H9 (cell line): ENCODE data around the gene DHRS9. TPM values are rescaled to one million over a fixed set of nuclear protein-coding genes. Genes with fewer than 3 reads are reported as not detected.

ENCODE experiments used
- DNase-seq: peaks from one replicate; pipeline ENCODE4 v3.0.0-alpha.2; 2017
- H2AFZ ChIP-seq: one replicate; pipeline ENCODE4 v1.6.1; 2013; ENCODE audit warnings: mild to moderate bottlenecking, low read length, control low read depth, moderate library complexity
- H2AK5ac ChIP-seq: 2 replicates; pipeline ENCODE4 v1.6.1; 2013; ENCODE audit warnings: low read length, control low read depth, mixed read lengths; ENCODE audit not compliant: insufficient read length
- H2BK120ac ChIP-seq: one replicate; pipeline ENCODE4 v1.6.1; 2013; ENCODE audit warnings: low read depth, mild to moderate bottlenecking, low read length, control low read depth, inconsistent platforms; ENCODE audit not compliant: poor library complexity, severe bottlenecking
- H2BK12ac ChIP-seq: 2 replicates; pipeline ENCODE4 v1.6.1; 2013; ENCODE audit warnings: low read length, control low read depth, mixed read lengths, low read depth; ENCODE audit not compliant: insufficient read length
- H2BK15ac ChIP-seq: 2 replicates; pipeline ENCODE4 v1.6.1; 2013; ENCODE audit warnings: low read depth, low read length, control low read depth
- H2BK20ac ChIP-seq: one replicate; pipeline ENCODE4 v1.6.1; 2013; ENCODE audit warnings: low read depth, mild to moderate bottlenecking, low read length, control low read depth, inconsistent platforms; ENCODE audit not compliant: poor library complexity, severe bottlenecking
- H2BK5ac ChIP-seq: 2 replicates; pipeline ENCODE4 v1.6.1; 2013; ENCODE audit warnings: low read length, control low read depth, mixed read lengths; ENCODE audit not compliant: insufficient read length
- H3K14ac ChIP-seq: 2 replicates; pipeline ENCODE4 v1.6.1; 2013; ENCODE audit warnings: low read length, control low read depth; ENCODE audit not compliant: insufficient read depth
- H3K18ac ChIP-seq: 2 replicates; pipeline ENCODE4 v1.6.1; 2013; ENCODE audit warnings: low read depth, mild to moderate bottlenecking, mixed read lengths, low read length, control low read depth; ENCODE audit not compliant: insufficient read length
- H3K23ac ChIP-seq: 2 replicates; pipeline ENCODE4 v1.6.1; 2013; ENCODE audit warnings: low read length, control low read depth, mixed read lengths, low read depth; ENCODE audit not compliant: insufficient read length
- H3K23me2 ChIP-seq: 2 replicates; pipeline ENCODE4 v1.6.1; 2013; ENCODE audit warnings: low read depth, mild to moderate bottlenecking, mixed read lengths, low read length, control low read depth; ENCODE audit not compliant: insufficient read length, poor library complexity, severe bottlenecking
- H3K27ac ChIP-seq: 2 replicates; pipeline ENCODE4 v1.5.1; 2013; ENCODE audit warnings: low read length, control low read depth, mixed read lengths, low read depth; ENCODE audit not compliant: insufficient read length
- H3K27me3 ChIP-seq: 2 replicates; pipeline ENCODE4 v1.6.1; 2013; ENCODE audit warnings: low read length, control low read depth, inconsistent platforms; ENCODE audit not compliant: insufficient read depth
- H3K4ac ChIP-seq: 2 replicates; pipeline ENCODE4 v1.6.1; 2013; ENCODE audit warnings: low read depth, mild to moderate bottlenecking, control low read depth, inconsistent platforms, low read length, moderate library complexity
- H3K4me1 ChIP-seq: 2 replicates; pipeline ENCODE4 v1.6.1; 2013; ENCODE audit warnings: low read length, control low read depth, inconsistent platforms; ENCODE audit not compliant: insufficient read depth
- H3K4me2 ChIP-seq: 2 replicates; pipeline ENCODE4 v1.6.1; 2013; ENCODE audit warnings: low read length, control low read depth, mixed read lengths; ENCODE audit not compliant: insufficient read length, insufficient read depth
- H3K56ac ChIP-seq: 2 replicates; pipeline ENCODE4 v1.6.1; 2013; ENCODE audit warnings: low read depth, mild to moderate bottlenecking, mixed read lengths, low read length, control low read depth; ENCODE audit not compliant: insufficient read length
- H3K79me1 ChIP-seq: 2 replicates; pipeline ENCODE4 v1.6.1; 2013; ENCODE audit warnings: low read depth, mild to moderate bottlenecking, moderate library complexity, low read length, control low read depth, inconsistent platforms; ENCODE audit not compliant: insufficient read depth, poor library complexity, severe bottlenecking
- H3K79me2 ChIP-seq: 2 replicates; pipeline ENCODE4 v1.6.1; 2013; ENCODE audit warnings: low read length, control low read depth, inconsistent platforms; ENCODE audit not compliant: insufficient read depth
- H3K9ac ChIP-seq: 2 replicates; pipeline ENCODE4 v1.6.1; 2013; ENCODE audit warnings: low read length, control low read depth, mixed read lengths; ENCODE audit not compliant: insufficient read length; ENCODE audit errors: extremely low read depth
- H3K9me3 ChIP-seq: one replicate; pipeline ENCODE4 v1.6.1; 2013; ENCODE audit warnings: low read depth, low read length, inconsistent platforms; ENCODE audit not compliant: control insufficient read depth
- H3T11ph ChIP-seq: one replicate; pipeline ENCODE4 v1.6.1; 2013; ENCODE audit warnings: mild to moderate bottlenecking, low read length, control low read depth, inconsistent platforms
- H4K20me1 ChIP-seq: one replicate; pipeline ENCODE4 v1.6.1; 2013; ENCODE audit not compliant: control insufficient read depth, insufficient read length, insufficient read depth
- H4K5ac ChIP-seq: 2 replicates; pipeline ENCODE4 v1.6.1; 2013; ENCODE audit warnings: low read depth, mild to moderate bottlenecking, mixed read lengths, low read length, control low read depth; ENCODE audit not compliant: insufficient read length
- H4K8ac ChIP-seq: replicated peaks from 2 replicates; pipeline ENCODE4 v1.6.1; 2013; ENCODE audit warnings: low read length, control low read depth, mixed read lengths, low read depth; ENCODE audit not compliant: insufficient read length
- H4K91ac ChIP-seq: 2 replicates; pipeline ENCODE4 v1.6.1; 2013; ENCODE audit warnings: low read depth, mild to moderate bottlenecking, moderate library complexity, mixed read lengths, low read length, control low read depth; ENCODE audit not compliant: insufficient read length
- H3K27ac Mint-ChIP-seq, 3 experiments: 2 replicates in 2 of 3; 3 replicates in 1 of 3; pipeline ENCODE4 v1.8.0; 2020 to 2021; ENCODE audit warnings: mixed read lengths in 3 of 3, mild to moderate bottlenecking in 1 of 3, moderate library complexity in 1 of 3
- H3K27me3 Mint-ChIP-seq: 2 replicates; pipeline ENCODE4 v1.8.0; 2021; ENCODE audit warnings: low read depth, mild to moderate bottlenecking, moderate library complexity, mixed read lengths
- H3K36me3 Mint-ChIP-seq, 3 experiments: 2 replicates in 2 of 3; 3 replicates in 1 of 3; pipeline ENCODE4 v1.8.0; 2020 to 2021; ENCODE audit warnings: low read depth in 3 of 3, mixed read lengths in 3 of 3; ENCODE audit not compliant: insufficient read depth in 1 of 3
- H3K4me1 Mint-ChIP-seq, 2 experiments: 2 replicates each; pipeline ENCODE4 v1.8.0; 2020; ENCODE audit warnings: mixed read lengths in 2 of 2
- H3K4me3 Mint-ChIP-seq, 2 experiments: 2 replicates in 1 of 2; 3 replicates in 1 of 2; pipeline ENCODE4 v1.8.0; 2020 to 2021; ENCODE audit warnings: mild to moderate bottlenecking in 2 of 2, mixed read lengths in 2 of 2, moderate library complexity in 1 of 2
- H3K9me3 Mint-ChIP-seq, 2 experiments: 2 replicates in 1 of 2; 3 replicates in 1 of 2; pipeline ENCODE4 v1.8.0; 2020; ENCODE audit warnings: mild to moderate bottlenecking in 2 of 2, mixed read lengths in 2 of 2, moderate library complexity in 1 of 2
- CTCF ChIP-seq: fragments of 200-600 bp; sonication (generic); conservative IDR thresholded peaks from 3 replicates; pipeline ENCODE4 v1.8.0; 2021; ENCODE audit warnings: antibody characterized with exemption, mild to moderate bottlenecking
- WGBS: extraction: QIAGEN DNeasy Blood & Tissue Kit; methylation state at CpG from one replicate; pipeline ENCODE4 v1.1.7; 2013; ENCODE audit warnings: missing lambda C conversion rate, low lambda C conversion rate, mixed read lengths; ENCODE audit not compliant: insufficient read length; ENCODE audit errors: extremely low coverage; 5-methylcytosine and 5-hydroxymethylcytosine counted together
- total RNA-seq: library from RNA; stranded (reverse); gene quantifications from 2 replicates; pipeline ENCODE4 v1.2.1, GENCODE V29; 2021

The DHRS9 gene
- total RNA-seq, 1 experiment from 2014 or later, result not detected

GRCh38 chr2:169112841-169113240 is 43.5 kb downstream of the DHRS9 start:
- Histone ChIP-seq H3K79me2 (no peaks in the 10 kb centered on the region), H4K5ac (no peak overlapping the region), H2AFZ (no peak overlapping the region), H3K4me1 (0 out of 2 replicates have a peak, but pooled peaks cover 2% of the 10 kb centered on the region), H3K27ac (no peak overlapping the region), H3K79me1 (no peaks in the 10 kb centered on the region), H3T11ph (no peak overlapping the region), H2BK20ac (no peak overlapping the region), H3K4me2 (no peak overlapping the region), H3K9ac (no peak overlapping the region), H4K8ac (no peak overlapping the region), H2BK120ac (no peak overlapping the region), H4K20me1 (no peaks in the 10 kb centered on the region), H3K14ac (no peak overlapping the region), H3K9me3 (no peaks in the 10 kb centered on the region), H4K91ac (no peak overlapping the region), H2BK5ac (no peak overlapping the region), H3K23ac (no peak overlapping the region), H3K23me2 (no peaks in the 10 kb centered on the region), H3K56ac (no peak overlapping the region), H2AK5ac (no peak overlapping the region), H2BK15ac (no peak overlapping the region), H3K27me3 (no peaks in the 10 kb centered on the region), H2BK12ac (no peak overlapping the region), H3K18ac (no peak overlapping the region), H3K4ac (no peak overlapping the region)
- no peaks in the 10 kb centered on the region for H3K36me3 Mint-ChIP-seq
- H3K27me3 Mint-ChIP-seq, result peaks cover 13% of the 10 kb centered on the region
- H3K4me3 Mint-ChIP-seq, result no peak overlapping the region
- H3K9me3 Mint-ChIP-seq, result no peaks in the 10 kb centered on the region
- TF ChIP-seq CTCF, result no peak
- DNase-seq, result no peak
- H3K4me1 Mint-ChIP-seq, result peaks cover 11 to 13% of the 10 kb centered on the region in 2 experiments
- no CpG with 5 or more reads among the region's 6 CpGs for WGBS
- H3K27ac Mint-ChIP-seq, result no peak overlapping the region; a peak in 1 of 7 replicates
